K562 (cell line): ENCODE data around the gene RBMS3.

Experiments used
- CHD2 ChIP-seq: IDR thresholded peaks from 2 replicates; pipeline ENCODE4 v1.6.1; 2011; ENCODE audit warnings: low read depth, low read length
- KLF6 ChIP-seq: fragments of 250-450 bp; sonication (Bioruptor Pico); IDR thresholded peaks from 2 replicates; pipeline ENCODE4 v1.4.0; 2020; ENCODE audit warnings: mild to moderate bottlenecking, moderate library complexity, borderline replicate concordance
- MTA2 ChIP-seq: fragments of 450-650 bp; IDR thresholded peaks from 2 replicates; pipeline ENCODE4 v1.6.1; 2016; ENCODE audit warnings: low read depth
- RFX5 ChIP-seq: IDR thresholded peaks from 2 replicates; pipeline ENCODE4 v1.6.1; 2011; ENCODE audit warnings: low read depth, mild to moderate bottlenecking, improper control_type of control experiment, low read length
- RNF2 ChIP-seq: sonication (generic); IDR thresholded peaks from 2 replicates; pipeline ENCODE4 v1.6.1; 2016

GRCh38 chr3:29746163-29746760 is 465.4 kb downstream of the RBMS3 start:
- TF ChIP-seq RNF2 (no peak), MTA2 (no peak), RFX5 (no peak), CHD2 (no peak), KLF6 (CRISPR knock-in tag) (no peak)
